Choroid plexus epithelial cell (primary cell): ENCODE measurements around the gene ANAPC13.

Experiments
- DNase-seq: peaks from one replicate; pipeline ENCODE4 v3.0.0-alpha.2; 2010; ENCODE audit warnings: low read depth
- H3K4me3 ChIP-seq: 2 replicates; pipeline ENCODE4 v1.5.1; 2011; ENCODE audit warnings: low read depth, mild to moderate bottlenecking, control low read depth, low read length, moderate library complexity
- TF ChIP-seq, protein P1 (sequence below): conservative IDR thresholded peaks from 2 replicates; pipeline ENCODE4 v1.5.1; 2011; ENCODE audit warnings: low read depth, mild to moderate bottlenecking, control low read depth, inconsistent platforms, low read length, moderate library complexity

ANAPC13 gene

DNA sequence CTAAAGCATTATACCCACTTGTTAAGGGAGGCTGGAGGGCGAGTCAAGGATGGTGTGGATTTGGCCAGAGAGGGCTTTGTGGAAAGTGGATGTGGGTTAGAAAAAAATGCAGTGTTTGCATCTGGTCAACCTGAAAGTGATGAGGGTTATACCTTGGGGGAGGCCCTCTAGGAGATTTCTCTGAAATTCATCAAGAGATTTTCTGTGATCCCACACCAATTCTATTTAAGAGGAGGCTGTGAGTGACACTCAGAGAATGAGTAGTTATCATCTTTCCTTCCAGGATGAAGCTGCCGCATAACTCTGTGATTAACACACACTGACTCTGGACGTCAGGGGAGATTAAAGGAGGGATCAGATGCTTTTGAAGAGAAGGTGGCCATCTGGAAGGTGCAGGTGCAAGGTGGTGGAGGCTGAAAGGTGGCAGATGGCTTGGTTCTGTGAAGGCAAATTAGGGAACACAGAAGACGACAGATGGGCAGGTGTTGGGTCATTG lies 54.8 kb downstream of the ANAPC13 start:
- TF ChIP-seq, protein P1, sequence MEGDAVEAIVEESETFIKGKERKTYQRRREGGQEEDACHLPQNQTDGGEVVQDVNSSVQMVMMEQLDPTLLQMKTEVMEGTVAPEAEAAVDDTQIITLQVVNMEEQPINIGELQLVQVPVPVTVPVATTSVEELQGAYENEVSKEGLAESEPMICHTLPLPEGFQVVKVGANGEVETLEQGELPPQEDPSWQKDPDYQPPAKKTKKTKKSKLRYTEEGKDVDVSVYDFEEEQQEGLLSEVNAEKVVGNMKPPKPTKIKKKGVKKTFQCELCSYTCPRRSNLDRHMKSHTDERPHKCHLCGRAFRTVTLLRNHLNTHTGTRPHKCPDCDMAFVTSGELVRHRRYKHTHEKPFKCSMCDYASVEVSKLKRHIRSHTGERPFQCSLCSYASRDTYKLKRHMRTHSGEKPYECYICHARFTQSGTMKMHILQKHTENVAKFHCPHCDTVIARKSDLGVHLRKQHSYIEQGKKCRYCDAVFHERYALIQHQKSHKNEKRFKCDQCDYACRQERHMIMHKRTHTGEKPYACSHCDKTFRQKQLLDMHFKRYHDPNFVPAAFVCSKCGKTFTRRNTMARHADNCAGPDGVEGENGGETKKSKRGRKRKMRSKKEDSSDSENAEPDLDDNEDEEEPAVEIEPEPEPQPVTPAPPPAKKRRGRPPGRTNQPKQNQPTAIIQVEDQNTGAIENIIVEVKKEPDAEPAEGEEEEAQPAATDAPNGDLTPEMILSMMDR, result no peak
- H3K4me3 ChIP-seq, result no peak overlapping the region
- DNase-seq, result no peak

DNA sequence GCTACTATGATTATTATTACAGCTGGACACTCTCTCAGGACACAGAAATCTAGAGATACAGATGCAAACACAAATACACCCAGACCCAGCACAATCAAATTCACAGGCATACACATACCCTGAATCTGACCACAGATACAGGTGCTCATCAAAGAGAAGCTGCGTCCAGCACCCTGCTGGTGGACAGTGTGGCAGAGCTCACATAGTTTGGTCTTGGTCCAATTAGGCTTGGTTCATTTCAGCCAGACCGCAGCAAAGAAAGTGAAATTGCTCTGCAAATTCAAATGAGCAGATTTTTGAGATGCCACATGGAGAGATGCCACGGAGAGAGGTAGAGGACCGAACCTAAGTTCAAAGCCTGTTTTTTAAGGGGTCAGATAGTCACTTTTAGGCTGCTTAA lies 55.6 kb downstream of the ANAPC13 start:
- no peak for DNase-seq
- TF ChIP-seq, protein P1, result no peak
- no peak overlapping the region for H3K4me3 ChIP-seq

DNA sequence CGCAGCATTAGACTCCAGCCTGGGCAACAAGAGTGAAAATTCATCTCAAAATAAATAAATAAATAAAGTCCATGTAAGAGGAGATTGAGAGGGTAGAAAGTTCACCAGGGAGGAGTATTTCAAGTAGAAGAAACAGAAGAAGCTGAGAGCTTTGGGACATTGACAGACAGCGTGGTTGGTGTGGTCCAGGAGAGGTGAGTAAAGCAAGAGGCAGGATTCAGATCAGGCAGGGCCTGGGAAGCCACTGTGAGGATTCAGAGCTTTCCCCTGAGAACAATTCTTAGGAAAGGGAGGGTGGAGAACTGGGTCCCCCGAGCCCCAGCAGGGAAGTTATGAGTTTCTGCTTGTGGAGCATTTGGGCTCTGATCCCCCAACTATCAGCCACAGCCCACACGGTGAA lies 57.4 kb downstream of the ANAPC13 start:
- TF ChIP-seq, protein P1, result no peak
- DNase-seq, result no peak
- no peak overlapping the region for H3K4me3 ChIP-seq
